NCI-H748 (cell line): Measurements from ENCODE around the gene IFNK.
"Not testable (repeated sequence)": the region's sequence is repeated elsewhere in the genome, so short reads cannot be mapped to it uniquely, and the experiment has no call there.

ENCODE experiments used
- DNase-seq: peaks from one replicate; lab custom pipeline; 2025; ENCODE audit not compliant: unreplicated experiment; lab: John Stamatoyannopoulos, UW

Gene IFNK

GRCh38 chr9:27524236-27524635 lies at the start of gene IFNK:
Gene IFNK (plus strand): TSS chr9:27524290. CDS start chr9:27524337, 47 bp downstream.
- DNase-seq = no peak

- no peak for DNase-seq
Measured at GRCh38 chr9:27474305-27474704, 49.8 kb upstream of the IFNK start.

GRCh38 chr9:27475057-27475595 lies 49.0 kb upstream of the IFNK start:
- no peak for DNase-seq

GRCh38 chr9:27476870-27477515 lies 47.1 kb upstream of the IFNK start:
- DNase-seq = no peak

- no peak for DNase-seq
Measured at GRCh38 chr9:27478322-27478721, 45.8 kb upstream of the IFNK start.

- DNase-seq = no peak
Measured at GRCh38 chr9:27482709-27483108, 41.4 kb upstream of the IFNK start.

- DNase-seq = no peak
Measured at GRCh38 chr9:27483576-27483975, 40.5 kb upstream of the IFNK start.

- no peak for DNase-seq
Measured at GRCh38 chr9:27485158-27485557, 38.9 kb upstream of the IFNK start.

- DNase-seq = no peak
Measured at GRCh38 chr9:27487128-27487640, 36.9 kb upstream of the IFNK start.

- peak; percentile 61 for DNase-seq
Measured at GRCh38 chr9:27487927-27488326, 36.2 kb upstream of the IFNK start.

GRCh38 chr9:27489087-27489876 lies 34.8 kb upstream of the IFNK start:
- no peak for DNase-seq

GRCh38 chr9:27491154-27491553 lies 32.9 kb upstream of the IFNK start:
- no peak for DNase-seq

- no peak for DNase-seq
Measured at GRCh38 chr9:27495480-27496134, 28.5 kb upstream of the IFNK start.

GRCh38 chr9:27496135-27496504 lies 28.0 kb upstream of the IFNK start:
- DNase-seq = no peak

- no peak for DNase-seq
Measured at GRCh38 chr9:27497883-27498417, 26.1 kb upstream of the IFNK start.

GRCh38 chr9:27499451-27499850 lies 24.6 kb upstream of the IFNK start:
- no peak for DNase-seq

GRCh38 chr9:27500902-27501301 lies 23.2 kb upstream of the IFNK start:
- not testable (repeated sequence) for DNase-seq

- no peak for DNase-seq
Measured at GRCh38 chr9:27503623-27504022, 20.5 kb upstream of the IFNK start.

GRCh38 chr9:27504259-27504658 lies 19.8 kb upstream of the IFNK start:
- no peak for DNase-seq

- no peak for DNase-seq
Measured at GRCh38 chr9:27505744-27506161, 18.3 kb upstream of the IFNK start.

- DNase-seq = no peak
Measured at GRCh38 chr9:27506981-27507380, 17.1 kb upstream of the IFNK start.
